ENCODE results near the gene GFER.

The GFER gene

DNA sequence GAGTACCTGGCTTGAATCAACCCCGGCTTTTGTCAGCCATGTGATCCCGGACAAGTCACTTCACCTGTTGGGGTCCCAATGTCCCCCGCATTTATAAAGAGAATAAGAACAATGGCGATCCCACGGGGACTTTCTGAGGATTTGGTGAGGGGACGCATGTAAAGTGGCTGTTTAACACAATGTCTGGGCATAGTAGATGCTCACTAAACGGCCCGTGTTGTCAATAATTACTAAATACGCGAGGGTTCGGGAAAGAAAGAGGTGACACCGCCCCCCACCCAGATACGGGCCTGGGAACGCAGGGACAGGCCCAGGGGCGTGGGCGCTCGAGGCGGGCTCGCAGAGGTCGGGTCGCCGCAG, 7.6 kb downstream of the GFER start:
- DNase-seq, result no peak

DNA sequence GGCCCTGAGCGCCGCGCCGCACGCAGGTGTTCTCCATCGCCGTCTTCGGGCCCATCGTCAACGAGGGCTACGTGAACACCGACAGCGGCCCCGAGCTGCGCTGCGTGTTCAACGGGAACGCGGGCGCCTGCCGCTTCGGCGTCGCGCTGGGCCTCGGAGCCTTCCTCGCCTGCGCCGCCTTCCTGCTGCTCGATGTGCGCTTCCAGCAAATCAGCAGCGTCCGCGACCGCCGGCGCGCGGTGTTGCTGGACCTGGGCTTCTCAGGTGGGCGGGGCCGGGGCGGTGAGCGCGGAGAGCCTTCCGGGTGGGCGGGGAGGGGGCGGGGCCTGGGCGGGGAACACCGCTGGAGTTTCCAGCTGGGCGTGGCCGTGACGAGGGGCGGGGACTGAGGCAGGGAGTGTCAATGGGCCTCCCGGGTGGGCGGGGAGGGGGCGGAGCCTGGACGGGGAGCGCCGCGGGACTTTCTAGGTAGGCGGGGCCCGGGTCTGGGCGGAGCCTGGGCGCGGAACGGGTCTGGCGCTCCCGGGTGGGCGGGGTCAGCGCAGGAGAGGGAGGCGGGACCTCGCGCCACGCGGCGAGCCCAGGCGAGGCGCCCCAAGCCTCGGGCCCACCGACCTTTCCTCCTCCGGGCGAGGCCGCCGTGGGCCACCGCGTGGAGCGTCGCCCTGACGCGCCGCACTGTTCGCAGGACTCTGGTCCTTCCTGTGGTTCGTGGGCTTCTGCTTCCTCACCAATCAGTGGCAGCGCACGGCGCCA, 8.1 kb downstream of the GFER start:
- peak; percentile 96 for DNase-seq

DNA sequence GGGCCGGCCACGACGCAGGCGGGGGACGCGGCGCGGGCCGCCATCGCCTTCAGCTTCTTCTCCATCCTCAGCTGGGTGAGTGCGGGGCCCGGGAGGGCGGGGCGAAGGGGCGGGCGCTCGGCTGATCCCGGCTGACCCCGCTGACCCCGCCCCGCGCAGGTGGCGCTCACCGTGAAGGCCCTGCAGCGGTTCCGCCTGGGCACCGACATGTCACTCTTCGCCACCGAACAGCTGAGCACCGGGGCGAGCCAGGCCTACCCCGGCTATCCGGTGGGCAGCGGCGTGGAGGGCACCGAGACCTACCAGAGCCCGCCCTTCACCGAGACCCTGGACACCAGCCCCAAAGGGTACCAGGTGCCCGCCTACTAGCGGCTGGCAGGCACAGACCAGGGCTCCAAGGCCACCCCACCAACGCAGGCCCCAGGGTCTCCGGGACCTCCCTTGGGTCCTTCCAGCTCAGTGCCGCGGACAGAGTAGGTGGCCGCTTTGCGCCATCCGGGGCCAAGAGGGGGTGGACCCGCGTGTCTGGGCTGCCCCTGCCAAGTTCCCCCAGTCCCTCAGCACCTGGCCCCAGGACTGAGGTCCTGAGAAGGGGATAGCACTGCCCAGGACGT, 8.8 kb downstream of the GFER start:
- no peak for DNase-seq

DNA sequence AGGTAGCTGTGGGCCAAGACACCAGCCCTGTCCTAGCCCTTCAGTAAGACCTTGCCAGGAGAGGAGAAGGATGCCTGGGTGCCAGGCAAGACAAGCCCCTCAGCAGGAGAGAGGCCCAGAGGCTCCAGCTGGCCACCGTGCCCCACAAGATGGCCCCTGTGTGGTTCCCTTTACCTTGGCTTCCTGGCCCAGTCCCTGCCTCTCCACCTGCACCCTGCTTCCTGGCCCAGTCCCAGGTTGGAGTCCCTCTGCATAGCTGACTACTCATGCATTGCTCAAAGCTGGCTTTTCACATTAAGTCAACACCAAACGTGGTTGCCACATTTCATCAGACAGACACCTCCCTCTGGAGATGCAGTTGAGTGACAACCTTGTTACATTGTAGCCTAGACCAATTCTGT, 9.7 kb downstream of the GFER start:
- DNase-seq, result no peak

DNA sequence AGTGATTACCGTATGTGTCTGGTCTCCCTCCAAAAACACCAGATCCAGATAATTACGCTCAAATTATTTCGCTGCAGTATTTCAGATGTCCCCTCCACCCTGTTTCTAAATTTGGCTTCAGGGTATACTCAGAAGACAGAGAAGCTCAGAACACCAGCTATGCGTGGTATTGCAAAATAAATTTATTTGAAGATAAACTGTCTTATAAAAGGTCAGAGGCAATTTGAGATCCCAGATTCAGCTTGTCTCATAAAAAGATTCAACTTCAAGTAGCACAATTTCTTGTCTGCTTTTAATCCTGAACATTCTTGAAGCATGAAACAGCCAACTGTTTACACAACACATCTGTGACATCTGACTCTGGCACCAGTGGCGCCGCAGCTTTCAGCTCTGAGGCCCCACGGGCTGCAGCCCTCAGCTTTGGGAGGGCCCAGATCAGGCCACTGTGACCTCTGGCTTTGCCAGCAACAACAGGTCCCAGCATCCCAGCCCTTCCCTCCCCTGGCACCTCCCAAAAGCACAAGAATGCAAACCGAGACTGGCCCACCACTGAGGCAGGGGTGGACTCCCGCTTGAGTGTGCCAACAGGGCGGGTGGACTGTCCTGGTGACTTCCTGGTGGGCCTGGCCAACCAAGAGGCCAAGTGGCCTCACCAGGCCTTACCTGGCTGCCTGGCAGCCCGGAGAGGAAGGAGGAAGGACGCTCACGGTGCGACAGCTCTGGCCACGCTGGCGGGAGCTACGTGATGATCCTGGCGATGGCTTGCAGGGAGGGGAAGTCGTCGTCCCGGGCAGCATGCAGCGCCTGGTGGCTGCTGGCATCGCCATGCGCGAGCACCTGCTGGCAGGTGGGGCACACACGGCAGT, 13.7 kb downstream of the GFER start:
- DNase-seq, result no peak

DNA sequence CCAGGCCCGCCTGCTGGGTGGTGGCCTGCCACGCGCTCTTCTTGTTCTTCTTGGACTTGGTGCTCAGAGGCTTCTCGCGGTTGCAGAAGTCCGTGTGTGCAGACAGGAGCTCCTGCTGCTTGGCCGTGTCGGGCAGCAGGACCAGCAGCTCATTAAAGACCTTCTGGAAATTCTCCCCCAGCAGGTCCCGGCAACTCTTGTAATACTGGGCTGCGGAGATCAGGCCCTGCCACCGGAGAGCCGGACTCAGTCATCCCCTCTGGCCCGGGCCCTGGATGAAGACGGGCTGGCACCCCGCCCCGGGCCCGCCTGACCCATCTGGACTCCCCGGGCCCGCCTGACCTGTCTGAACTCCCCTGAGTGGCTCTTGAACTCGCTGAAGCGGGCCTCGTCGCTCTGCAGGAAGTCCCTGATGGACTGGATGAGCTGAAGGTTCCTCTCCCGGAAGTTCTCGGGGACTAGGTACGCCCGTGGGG, 14.4 kb downstream of the GFER start:
- no peak for DNase-seq

DNA sequence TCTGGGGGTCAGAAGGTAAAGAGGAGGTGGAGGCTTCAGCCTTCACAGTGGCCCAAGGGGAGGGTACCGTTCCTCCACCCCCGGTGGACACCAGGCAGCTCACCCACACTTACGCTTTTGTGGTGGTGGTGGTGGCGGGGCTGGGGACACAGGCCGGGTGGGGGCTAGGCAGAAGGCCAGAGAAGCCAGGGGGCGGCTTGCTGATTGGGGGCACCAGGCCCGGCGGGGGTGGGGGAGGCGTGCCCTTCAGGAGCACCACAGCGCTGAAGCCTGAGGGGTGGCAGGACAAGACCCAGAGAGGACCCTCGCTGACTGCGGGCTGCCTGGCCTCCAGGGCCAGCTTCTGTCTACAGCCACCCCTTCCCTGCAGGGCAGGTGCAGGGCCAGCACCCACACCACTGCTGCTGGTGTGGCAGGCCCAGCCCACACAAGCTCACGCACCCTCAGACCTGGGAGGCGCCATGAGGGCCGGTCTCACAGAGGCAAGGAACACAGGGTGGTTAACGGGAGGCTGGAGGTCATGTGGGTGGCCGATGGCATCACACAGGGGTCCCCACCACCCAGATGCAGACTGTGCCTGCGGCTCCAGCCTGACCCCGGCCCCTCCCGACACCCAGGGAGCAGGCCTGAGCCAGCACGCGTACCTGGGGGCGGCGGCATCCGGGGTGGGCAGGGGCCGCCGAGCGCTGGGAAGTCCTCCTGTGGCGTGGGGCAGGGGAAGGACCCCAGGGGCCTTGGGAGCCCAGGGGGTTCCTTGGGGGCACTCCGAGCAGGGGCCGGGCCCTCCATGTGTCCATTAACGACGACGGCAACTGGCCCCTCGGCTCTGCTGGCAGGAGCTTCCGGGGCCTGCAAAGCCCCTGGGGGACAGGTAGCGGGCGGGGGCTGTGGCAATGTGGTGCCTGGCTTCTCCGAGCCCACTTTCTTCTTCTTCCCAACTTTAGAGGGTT, 15.1 kb downstream of the GFER start:
- no peak for DNase-seq

DNA sequence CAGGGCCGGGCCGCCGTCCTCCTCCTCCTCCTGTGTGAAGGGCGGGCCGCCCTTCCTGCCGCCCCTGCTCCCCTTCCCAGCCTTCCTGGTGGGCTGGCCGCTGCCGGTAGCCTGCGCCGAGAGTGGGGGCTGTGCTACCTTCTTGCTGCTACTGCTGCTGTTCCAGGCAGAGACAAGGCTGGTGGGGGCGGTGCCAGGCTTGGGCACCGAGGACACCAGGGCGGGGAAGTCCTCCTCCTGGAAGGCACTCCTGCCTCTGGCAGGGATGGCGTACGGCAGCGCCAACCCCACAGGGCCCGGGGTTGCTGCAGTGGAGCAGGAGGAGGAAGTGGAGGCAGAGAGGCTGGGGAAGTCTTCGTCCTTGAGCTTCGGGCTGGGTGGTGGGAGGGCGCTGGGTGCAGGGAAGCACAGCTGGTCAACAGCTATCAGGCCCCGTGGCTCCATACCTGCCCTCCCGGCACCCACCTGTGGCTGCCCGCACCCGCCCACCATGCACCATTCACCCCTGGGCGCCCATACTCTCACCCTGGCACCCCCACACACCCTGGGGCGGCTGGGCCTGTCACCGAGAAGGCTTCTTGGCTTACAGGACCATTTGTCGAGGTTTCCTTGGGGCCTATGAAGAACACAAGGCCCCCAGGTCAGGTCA, 16.0 kb downstream of the GFER start:
- DNase-seq, result no peak

DNA sequence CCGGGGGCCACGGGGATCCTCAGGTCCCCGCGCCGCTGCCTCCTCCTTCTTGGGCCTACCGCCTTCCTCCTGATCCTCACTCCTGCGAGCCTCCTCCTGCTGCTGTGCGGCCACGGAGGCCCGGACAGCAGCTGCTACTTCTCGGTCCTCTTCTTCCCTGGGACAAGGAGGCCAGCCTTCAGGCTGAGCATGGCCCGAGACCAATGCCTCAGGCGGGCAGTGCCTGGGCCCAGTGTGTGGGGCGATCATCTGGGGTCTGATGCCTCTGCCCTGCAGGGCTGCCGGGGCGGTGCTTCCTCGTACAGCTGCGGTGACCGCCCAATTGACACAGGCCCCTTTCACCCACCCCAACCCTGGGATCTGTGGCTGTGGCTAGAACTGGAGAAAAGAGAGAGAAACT, 17.0 kb downstream of the GFER start:
- no peak for DNase-seq

DNA sequence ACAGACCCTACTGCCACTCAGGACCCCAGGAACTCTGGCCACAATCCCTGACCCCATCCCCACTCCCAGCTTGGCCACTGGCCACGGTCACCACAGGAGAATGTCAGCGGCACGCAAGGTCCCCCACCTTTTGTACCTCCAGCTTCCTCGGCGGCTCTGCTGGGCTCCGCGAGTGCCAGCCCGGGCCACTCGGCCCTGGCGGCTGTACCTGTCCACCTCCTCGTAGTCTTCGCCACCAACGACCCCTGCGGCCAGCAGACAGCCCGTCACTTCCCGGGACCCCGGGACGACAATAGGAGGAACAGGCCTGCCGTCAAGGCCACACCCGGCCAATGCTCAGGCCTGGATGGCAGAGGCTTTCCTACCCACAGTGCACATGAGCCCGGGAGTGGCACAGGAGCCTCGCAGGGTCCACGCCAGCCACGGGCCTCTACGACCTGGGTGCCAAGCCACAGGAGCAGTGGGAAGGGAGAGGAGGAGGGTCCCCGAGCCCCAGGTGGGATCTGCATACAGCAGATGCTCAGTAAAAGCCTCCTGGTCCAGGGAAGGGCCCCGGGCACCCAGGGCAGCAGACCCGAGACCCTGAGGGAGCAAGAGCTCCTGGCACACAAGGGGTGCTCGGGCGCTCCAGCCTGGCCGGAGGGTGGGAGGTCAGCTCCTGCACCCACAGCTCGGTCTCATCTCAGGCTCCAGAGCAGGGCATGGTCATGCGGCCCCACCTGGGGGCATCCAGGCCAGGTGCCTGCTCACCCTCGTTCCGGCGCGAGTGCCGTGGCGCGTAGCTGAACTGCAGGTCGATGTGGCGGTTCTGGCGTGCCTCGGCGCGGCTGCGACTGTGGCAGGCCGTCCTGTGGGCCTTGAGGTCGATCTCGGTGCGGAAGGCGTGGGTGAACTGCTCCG, 17.7 kb downstream of the GFER start:
- no peak for DNase-seq

DNA sequence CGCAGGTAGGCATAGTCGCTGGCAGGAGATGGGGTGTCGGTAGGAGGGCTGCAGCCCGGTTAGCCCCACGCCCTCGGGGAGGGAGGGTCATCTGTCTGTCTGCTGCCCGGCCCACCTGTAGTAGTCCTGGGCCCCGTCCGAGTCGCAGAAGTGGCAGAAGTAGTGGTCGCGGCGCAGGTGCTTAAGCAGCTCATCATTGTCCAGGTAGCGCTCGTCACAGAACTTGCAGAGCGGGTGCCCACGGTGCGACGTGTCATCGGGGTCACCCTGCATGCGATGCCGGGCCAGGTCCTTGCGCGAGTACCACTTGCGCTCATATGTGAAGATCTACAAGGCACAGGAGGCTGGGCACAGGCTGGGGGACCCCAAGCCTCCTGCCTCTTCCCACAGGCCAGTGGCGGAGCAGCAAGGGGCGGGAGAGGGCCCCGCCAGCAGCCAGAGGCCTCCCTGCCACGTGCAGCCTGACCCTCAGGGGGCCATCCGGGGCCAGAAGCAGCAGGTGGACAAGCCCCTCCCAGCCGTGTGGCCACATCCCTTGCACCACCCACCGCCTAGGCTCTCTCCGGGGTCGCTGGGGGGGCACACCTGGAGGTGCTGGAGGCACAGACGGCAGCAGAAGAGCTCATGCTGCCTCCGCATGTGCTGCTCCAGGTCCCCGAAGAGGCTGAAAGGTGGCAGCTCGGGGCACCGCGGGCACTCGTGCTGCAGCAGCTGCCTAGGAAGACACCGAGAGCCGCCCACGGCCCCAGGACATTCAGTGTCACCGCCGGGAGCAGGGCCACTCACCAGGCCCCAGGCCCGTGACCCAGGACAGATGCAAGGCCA, 18.6 kb downstream of the GFER start:
- DNase-seq, result no peak

DNA sequence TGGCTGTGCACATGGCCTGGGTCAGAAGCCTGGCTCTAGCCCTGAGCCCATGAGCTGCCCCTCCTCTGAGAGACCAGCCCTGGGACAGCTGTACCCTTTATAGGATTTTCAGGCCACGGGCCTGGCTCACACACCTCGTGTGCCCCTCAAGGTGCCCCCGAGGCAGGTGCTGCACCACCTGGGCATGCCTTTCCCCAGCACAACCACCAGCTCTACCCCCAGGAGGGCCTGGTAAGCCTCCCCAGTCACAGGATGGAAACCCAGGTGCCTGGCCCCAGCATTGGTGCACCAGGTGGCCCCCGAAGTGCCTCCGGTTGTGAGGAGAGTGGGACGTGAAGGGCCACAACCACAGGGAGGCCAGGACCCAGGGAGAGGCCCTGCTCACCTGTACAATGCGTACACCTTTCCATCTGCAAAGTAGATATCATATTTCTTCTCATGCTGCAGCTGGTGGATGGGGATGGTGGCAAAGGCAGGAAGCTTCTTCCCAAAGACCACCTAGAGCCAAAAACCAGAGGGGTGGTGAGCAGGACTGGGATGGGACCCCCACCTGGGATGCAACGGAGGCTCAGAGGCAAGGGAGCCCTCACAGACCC, 19.3 kb downstream of the GFER start:
- no peak for DNase-seq

DNA sequence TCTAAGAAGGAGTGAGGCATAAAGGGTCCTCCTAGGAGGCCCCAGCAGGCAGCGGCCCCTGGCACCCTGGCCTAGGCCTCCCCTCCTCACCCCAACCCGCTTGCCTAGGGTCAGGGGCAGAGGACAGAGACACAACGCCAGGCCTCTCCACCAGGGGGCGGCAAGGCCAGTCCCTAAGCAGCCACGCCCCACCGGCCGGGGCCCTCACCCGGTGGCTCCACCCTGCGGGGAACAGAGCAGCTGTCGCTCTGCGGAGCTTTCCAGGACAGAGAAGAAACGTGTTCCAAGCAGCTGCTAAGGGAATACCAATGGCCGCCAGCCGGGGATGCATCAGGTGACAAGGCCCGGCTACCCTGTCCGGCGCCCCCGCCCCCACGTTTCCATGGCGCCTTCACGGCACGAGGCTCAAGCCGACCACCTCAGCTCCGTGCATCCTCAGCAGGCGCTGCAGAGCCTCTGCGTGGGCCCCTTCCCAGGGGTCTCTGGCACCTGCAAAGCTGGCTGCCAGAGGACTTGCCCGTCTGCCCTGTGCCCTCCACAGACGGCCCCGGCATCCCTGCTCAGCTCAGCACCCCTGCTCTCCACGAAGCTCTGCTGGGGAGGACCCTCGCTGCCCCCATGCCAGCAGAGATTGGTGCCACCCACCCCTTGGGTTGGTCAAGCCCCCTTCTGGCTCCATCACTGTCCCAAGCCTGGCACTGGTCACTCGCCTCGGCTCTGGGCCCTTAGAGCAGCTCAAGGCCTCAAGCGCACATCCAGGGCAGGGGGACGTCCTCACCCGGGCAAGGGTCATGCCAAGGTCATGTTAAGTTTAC, 20.0 kb downstream of the GFER start:
- DNase-seq, result peak; percentile 89

DNA sequence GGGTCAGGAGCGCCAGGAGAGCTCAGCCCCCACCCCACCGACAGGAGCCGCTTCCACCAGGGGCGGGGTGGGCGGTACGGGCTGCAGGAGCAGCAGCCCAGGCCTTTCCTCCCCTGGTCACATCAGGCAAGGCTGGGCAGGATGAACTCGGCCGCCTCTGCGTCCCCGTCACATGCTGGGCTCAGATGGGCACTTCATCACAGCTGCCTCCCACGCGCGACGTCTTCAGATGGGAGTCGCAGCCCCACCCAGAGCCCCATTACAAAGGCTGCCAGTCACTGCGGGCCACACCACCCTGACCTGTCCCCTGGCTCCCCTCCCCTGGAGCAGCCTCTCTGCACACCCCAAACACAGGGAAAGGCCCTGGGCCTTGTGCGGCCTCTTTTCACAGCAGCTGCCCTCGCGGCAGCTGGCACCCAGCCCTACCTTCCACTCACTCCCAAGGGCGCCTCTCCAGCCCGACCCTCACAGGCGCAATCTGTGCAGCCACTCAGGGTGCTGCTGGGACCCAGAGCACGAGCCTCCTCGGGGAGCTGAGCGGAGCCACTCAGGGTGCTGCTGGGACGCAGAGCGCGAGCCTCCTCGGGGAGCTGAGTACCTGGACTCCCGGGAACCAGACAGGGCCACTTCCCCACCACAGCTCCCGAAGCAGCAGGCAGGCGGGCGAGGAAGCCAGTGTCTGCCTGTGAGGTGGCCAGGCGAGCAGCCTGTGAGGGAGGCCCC, 21.0 kb downstream of the GFER start:
- DNase-seq, result no peak

DNA sequence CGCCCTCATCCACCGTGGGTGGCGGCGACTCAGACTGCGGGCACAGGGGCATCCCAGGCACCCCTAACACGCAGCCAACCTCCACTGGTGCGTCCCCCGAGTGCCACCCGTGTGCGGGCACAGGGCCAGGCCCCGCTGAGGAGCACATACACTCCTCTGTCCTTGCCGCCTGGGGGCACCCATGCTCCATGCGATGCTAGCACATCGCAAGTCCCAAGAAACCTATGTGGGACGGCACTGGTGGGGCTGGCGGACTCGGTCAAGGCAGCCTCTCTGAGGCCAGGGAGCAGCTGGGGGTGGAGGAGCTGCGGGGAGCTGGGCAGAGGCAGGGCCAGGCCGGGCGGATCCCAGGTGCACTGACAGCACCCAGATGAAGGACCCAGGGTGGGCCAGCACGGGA, 21.7 kb downstream of the GFER start:
- DNase-seq, result no peak

DNA sequence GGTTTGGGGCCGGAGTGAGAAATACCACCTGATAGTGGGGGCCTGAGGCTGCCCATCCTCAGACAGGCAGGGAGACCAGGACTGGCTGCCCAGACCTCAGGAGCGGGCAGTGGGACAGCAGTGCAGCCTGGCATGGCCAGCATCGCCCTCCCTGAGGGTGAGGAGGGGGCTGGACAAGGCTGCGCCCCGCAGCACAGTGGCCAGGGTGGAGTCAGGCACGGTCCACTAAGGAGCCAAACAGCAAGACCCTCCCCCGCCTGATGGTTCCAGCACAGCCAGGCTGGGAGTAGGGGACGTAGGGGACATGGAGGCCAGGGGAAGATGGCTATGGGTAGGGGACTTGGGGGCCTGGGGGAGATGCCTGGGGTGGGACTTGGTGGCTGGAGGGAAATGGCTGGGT, 22.3 kb downstream of the GFER start:
- DNase-seq, result no peak

DNA sequence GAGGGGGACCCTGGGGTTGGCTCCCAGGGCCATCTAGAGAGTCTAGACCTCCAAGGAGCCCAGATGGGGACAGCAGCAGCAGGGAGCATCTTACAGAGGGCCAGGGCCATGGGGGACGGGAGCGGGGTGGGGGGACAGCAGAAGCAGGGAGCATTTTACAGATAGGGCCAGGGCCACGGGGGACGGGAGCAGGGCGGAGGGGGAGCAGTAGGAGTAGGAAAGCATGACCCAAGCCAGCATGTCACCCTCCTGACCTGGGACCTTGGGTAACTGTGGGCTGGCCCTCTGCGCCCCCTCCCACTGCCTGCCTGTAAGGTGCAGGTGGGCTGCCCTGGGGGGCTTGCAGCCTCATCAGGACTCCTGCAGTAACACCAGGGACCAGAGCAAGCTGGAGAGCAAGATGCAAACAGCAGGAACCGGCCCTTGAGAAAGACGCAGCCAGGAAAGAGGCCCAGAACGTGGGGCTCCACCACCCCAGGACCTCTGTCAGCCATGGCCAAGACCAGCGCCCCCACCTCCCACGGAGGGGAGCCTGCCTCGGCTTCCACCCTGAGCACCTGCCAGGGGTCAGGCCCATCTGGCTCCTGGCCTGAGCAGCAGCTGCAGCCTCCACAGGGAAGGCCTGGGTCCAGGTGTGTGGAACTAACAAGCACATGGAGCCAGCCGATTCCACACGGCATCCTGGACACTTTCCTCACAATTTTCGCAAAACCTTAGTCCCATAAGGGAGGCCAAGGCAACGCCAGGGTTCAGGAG, 23.3 kb downstream of the GFER start:
- no peak for DNase-seq
